ENCODE measurements around the gene CDKN1C. TPM values are rescaled to one million over a fixed set of nuclear protein-coding genes. Genes with fewer than 3 reads are reported as not detected.

CDKN1C gene
- total RNA-seq, 4 donors from 2014 or later, result 12.6 to 29.7 (median 16.8) TPM

- Histone ChIP-seq H3K4me1 (peaks cover 14 to 36% of the 10 kb centered on the region in 2 donors), H3K27me3 (no peaks in the 10 kb centered on the region), H3K36me3 (no peaks in the 10 kb centered on the region), H3K27ac (peak overlapping the region in 2 of 3 donors; percentile 57 to 77), H3K4me3 (replicated peaks in 1 of 3) (peak overlapping the region in 1 of 3 donors; percentile 45), H3K9me3 (no peaks in the 10 kb centered on the region)
- no peak for DNase-seq
- intact Hi-C loops (cut with DNase I), result no loop called here
- no peak for TF ChIP-seq CTCF (IDR thresholded peaks at IDR 0.05)
- WGBS, 2 donors, result 77 to 86% methylated on average over 16 to 19 of the region's 23 CpGs
Measured at GRCh38 chr11:2902784-2903671, 17.5 kb upstream of the CDKN1C start.

- Histone ChIP-seq H3K4me3 (replicated peaks in 1 of 3) (peak overlapping the region in 2 of 3 donors; percentile 45 to 70), H3K36me3 (no peaks in the 10 kb centered on the region), H3K27ac (peak overlapping the region; percentile 57 to 85 (median 77)), H3K9me3 (no peaks in the 10 kb centered on the region), H3K27me3 (no peaks in the 10 kb centered on the region), H3K4me1 (peaks cover 14 to 36% of the 10 kb centered on the region in 2 donors)
- WGBS, 2 donors, result 18 to 28% methylated on average over 7 to 10 of the region's 58 CpGs
- peak; percentile 96 to 98 for DNase-seq
- intact Hi-C loops (cut with DNase I), result no loop called here
- TF ChIP-seq POLR2A (IDR thresholded peaks at IDR 0.05) (peak in 1 of 2 donors; percentile 61), CTCF (IDR thresholded peaks at IDR 0.05) (no peak)
Measured at GRCh38 chr11:2901854-2902783, 16.5 kb upstream of the CDKN1C start.

- 86 to 90% methylated on average over 16 of the region's 16 CpGs for WGBS, 2 donors
Measured at GRCh38 chr11:2901196-2901796, 15.7 kb upstream of the CDKN1C start.

More at GRCh38 chr11:2901196-2901796, 15.7 kb upstream of the CDKN1C start:
- Histone ChIP-seq H3K27ac (peak overlapping the region; percentile 57 to 77 (median 69)), H3K4me1 (peaks cover 14 to 36% of the 10 kb centered on the region in 2 donors), H3K4me3 (replicated peaks in 1 of 3) (peak overlapping the region in 1 of 3 donors; percentile 45), H3K36me3 (no peaks in the 10 kb centered on the region), H3K27me3 (no peaks in the 10 kb centered on the region), H3K9me3 (no peaks in the 10 kb centered on the region)
- intact Hi-C loops (cut with DNase I), result no loop called here
- TF ChIP-seq CTCF (IDR thresholded peaks at IDR 0.05), result no peak
- TF ChIP-seq POLR2A (IDR thresholded peaks at IDR 0.05), result no peak
- no peak for DNase-seq

Data from thyroid gland (tissue), 4 donors.